Eye (tissue), 1 donor: ENCODE measurements around the gene SHE.

Source experiments
- DNase-seq: peaks from one replicate; pipeline ENCODE4 v3.0.0-alpha.2; 2015

Gene SHE

DNA sequence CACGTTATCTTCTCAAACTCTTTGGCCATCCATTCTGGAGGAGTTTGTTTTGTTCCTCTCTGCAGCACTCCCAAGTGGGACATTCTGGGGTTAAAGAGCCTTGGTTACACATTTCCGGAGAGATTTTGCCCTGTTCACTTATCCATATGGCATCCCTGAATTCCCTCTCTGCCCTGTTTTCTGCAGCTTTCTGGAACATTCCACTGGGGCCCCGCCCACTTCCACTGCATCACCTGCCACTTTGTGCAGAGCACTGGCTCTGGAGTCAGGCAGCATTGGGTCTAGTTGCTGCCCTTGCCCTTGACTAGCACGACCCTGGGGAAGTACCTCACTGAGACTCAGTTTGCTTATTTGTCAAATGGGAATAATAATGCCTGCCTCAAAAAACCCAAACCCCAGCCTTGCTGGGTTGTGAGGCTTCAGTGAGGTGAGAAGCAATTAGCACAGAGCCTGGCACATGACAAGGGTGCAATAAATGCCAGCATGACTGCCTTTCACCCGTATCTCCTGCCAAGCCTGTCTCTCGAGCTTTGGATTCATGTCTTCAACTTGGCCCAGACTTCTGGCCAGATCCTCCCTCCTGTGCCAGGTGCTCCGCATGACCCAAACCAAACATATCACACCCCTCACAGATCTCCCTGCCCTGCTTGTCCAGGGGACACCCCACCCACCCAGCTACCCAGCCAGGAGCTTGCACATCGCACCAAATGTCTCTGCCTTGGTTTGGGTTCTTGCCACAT lies 58.8 kb downstream of the SHE start:
- DNase-seq, result no peak

DNA sequence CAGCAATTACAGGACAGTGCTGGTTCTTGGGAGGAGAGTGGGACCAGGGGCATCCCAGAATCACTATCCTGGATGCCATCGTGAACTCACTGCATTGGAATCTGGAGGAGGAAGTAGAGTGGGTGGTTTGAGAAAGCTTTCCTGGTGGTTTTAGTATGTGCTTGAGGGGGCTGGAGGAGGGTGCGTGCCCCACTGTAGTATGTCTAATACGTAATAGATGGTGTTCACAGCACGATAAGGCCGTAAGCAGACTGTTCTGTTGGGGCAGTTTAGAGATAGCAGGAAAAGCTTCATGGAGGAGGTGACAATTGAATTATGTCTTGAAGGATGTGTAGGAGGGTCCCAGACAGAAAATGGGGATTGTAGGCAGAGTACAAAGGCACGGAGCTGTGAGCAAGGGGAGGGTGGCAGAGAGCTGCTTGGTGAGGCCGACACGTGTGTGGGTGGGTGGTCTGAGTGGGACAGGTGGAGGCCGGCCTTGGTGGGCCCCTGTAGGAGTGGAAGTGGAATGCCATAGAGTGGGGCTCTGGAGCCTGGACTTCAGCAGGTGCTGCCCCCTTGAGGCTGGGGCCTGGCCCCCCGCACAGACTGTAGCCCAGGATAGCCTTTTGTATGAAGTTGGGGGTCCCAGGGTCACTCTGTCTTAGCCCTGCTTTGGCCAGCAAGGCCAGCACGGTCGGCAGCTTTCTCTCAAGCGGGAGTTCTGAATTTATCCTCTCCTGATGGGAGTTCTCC lies 60.0 kb downstream of the SHE start:
- DNase-seq, result no peak

DNA sequence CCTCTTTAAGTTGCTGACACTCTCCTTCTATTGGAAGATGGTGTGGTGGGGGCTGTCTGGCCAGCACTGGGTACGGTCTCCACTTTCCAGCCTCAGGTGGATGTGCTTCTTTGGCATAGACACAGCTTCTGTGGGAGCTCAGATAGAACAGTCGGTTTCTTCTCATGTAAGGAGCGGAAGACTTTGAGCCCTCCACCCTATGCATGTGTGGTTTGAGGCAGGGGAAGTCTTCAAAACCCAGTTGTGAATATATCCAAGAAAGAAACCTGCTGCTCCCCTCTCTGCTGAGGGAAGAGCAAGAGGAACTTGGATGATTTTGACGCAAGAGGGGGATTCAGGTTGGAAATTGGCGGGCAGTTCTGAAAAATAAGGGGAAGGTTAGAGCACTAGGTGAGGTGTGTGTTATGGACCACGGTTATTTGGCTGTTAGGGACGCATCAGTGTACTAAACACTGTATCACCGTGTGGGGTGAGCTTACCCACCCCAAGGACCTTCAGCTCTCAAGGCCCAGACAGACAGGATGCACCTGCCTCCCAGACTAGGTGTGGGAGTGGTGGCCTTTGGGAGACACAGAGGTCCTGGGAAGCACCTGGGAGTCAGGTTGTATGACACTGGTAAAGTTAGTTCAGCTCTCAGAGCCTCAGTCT lies 60.8 kb downstream of the SHE start:
- DNase-seq, result no peak

DNA sequence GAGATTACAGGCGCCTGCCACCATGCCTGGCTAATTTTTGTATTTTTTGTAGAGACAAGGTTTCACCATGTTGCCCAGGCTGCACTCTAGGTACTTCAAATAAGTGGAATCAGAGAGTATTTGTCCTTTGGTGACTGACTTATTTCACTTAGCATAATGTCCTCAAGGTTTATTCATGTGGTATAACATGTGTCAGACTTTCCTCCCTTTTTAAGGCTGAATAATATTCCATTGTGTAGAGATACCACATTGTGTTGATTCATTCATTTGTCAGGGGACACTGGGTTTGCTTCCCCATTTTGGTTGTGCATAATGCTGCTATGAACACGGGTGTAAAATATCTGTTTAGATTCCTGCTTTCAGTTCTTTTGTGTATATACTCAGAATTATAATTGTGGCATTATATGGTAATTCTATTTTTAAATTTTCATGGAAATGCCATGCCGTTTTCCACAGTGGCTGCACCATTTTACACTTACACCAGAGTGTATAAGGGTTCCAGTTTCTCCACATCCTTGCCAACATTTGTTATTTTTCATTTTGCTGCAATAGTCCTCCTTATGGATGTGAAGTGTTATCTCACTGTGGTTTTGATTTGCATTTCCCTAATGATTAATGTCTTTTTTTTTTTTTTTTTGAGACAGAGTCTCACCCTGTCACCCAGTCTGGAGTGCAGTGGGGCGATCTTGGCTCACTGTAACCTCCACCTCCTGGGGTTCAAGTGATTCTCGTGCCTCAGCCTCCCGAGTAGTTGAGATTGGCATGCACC lies 62.0 kb downstream of the SHE start:
- no peak for DNase-seq

DNA sequence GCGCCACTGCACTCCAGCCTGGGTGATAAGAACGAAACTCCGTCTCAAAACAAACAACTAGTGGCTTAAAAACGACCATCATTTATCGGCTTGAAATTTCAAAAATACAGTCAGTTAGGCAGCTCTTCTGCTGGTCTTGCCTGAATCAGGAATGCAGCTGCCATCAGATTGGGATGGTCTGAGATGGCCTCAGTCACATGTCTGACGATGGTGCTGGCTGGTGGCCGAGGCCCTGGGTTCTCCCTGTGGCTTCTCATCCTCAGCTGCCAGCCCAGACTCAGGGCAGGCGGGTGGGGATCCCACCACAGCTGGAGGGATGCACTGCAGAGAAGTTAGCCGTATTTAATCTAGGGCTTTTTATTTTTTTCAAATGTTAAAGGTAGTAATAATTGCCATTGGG lies 65.8 kb downstream of the SHE start:
- no peak for DNase-seq

DNA sequence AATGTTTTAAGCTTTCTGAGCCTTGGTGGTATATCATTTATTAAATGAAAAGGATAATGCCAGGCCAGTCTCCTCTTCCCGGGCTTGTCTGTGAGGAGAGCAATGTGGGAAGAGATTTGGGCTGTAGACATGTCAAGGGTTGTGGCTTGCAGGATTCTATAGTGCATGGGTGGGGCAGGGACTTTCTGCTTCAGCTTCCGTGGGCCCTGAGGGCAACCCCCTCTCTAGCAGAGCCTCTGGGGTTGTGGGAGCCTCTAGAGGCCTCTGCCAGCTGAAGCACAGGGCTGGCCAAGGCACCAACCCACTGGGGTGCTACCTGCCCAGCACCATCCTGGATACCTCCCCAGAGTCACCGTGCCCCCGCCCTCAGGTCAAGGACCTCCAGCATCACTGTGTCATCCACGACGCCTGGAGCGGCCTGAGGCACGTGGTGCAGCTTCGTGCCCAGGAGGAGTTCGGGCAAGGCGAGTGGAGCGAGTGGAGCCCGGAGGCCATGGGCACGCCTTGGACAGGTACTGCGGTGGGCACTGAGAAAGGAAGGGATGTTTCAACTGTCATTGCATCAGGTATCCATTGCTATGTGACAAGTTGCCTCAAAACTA lies 66.5 kb downstream of the SHE start:
- no peak for DNase-seq

DNA sequence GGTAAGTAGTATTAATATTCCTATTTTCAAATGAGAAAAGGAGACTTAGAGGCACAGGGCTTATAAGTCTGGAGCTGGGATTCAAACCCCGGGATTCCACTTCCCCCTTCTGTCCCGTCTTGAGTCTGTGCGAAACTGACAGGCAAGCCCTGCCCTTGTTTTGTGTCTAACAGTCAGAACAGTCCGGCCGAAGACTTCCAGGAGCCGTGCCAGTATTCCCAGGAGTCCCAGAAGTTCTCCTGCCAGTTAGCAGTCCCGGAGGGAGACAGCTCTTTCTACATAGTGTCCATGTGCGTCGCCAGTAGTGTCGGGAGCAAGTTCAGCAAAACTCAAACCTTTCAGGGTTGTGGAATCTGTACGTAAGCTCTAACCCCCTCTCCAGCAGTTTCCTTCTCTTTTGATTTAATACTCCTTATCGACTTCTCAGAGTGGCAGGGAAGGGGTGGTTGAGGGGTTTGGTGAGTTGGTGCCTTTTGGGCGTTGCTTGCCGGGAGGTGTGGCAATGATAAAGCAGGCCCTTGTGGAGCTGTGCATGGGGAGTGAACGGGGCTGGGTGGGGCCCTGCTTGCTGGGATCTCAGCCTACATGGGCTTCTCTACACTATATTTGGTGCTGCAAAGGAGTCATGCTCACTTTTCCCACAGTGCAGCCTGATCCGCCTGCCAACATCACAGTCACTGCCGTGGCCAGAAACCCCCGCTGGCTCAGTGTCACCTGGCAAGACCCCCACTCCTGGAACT lies 67.7 kb downstream of the SHE start:
- DNase-seq, result no peak

DNA sequence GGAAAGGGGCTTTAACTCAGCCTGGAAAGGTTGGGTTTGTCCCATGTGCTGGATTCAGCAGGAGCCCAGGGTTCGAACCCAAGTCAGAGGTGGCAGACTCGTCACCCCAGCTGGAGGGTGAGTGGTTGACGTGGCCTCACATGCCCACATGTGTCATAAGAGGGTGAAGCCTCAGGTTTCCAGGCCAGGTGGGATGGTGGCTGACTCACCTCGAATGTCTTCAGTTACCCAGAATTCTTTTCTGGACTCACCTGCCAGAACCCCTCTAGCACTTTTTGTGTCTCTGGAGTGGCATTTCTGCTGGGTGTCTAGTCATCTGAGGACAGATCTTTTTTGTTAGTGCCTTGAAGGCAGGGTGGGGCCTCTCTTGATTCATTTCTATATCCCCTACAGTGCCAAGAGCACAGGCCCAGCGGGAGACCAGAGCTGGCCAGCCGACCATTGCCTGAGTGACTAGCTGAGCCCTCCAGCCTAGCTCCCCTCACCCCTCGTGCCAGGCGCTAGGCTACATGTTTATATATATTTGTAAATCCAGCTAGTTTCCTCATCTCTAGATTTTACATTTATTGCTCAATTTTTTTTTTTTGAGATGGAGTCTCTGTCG lies 68.9 kb downstream of the SHE start:
- DNase-seq, result no peak

DNA sequence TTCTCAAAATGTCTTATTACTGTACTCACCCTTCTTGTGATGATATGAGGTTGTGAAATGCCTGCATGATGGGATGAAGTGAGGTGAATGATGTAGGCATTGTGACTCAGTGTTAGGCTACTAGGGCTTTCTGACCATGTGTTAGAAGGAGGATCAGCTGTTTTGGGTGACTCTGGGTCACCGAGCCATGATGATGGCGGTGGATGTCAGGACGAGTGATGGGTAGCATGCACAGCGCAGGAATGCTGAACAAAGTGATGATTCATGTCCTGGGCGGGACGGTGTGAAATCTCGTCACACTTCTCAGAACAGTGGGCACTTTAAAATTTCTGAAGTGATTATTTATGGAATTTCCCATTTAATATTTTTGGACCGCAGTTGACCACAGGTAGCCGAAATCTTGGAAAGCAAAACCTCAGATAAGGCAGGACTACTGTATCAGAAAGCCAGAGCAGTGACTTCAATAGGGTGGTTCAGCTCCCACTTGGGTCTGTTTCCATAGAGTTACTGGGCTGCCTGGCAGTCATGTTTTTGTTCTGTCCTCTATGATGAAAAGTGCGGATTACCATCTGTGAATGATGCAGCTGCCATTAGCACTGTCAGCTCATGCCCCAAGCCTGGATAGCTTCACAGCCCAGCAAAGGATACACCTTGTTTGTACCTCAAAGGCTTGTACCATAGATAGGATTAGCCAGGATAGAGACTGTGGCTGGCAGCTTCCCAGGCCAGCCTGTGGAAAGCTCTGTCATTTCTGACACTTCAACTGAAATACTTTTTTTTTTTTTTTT lies 70.4 kb downstream of the SHE start:
- DNase-seq, result peak; percentile 53

DNA sequence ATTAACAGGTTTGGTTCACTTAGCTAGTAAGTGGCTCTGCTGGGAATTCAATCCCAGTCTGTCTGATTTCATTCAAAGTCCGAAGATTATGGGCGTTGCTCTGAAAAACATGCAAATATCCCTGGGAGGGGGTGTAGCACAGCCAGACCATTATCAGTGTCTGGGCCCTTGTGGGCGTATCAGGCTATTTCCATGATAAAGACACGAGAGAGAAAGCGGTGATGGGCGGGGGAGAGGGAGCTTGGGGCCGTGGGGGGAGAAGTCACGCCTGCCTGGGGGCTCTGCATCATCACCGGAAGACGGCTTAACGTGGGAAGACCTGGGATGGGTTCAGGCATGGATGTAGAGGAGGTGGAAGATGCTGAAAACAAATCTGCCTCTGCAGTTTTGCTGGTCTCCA lies 71.3 kb downstream of the SHE start:
- peak; percentile 43 for DNase-seq

DNA sequence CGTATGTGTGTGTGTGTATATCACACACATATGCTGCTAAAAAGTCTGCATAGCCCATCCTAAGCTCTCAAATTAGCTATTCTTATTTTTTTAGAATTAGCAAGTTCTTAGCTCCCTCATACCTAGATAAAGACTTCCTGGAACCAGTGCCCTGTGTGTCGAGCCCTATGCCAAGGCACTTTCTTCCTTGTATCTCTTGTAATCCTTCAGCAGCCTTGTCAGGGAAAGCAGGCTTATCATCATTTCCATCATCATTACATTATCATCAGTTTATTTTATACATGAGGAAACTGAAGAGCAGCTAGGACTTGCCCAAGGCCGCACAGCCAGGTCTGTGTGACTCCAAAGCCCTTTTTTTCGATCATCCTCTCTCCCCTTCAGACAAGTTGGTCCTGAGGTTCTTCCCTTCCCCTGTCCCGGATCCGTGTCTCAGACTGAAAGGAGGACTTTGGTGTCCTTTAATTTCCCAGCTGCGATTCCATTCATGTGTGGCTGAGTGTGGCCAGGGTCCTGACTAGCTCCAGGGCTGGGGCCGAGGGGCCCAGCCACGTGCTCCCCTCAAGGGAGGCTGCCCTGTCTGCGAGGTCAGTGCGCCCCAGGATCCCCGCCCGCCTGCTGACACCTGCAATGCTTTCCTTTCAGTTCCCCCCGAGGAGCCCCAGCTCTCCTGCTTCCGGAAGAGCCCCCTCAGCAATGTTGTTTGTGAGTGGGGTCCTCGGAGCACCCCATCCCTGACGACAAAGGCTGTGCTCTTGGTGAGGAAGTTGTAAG lies 72.2 kb downstream of the SHE start:
- DNase-seq, result no peak
